PFSK-1 (cell line): ENCODE data around the gene PITRM1.

Experiments
- REST ChIP-seq, 2 experiments: IDR thresholded peaks; 2 replicates each; pipeline versions ENCODE4 v1.6.1 to v1.8.0; 2011 to 2012; ENCODE audit warnings: low read depth in 2 of 2, low read length in 2 of 2, control low read depth in 1 of 2, inconsistent platforms in 1 of 2, mild to moderate bottlenecking in 1 of 2, moderate library complexity in 1 of 2; ENCODE audit not compliant: insufficient read depth in 1 of 2
- SIN3A ChIP-seq: IDR thresholded peaks from 2 replicates; pipeline ENCODE4 v1.6.1; 2012; ENCODE audit warnings: mild to moderate bottlenecking, low read length, moderate library complexity, borderline replicate concordance; ENCODE audit not compliant: insufficient read depth
- TAF1 ChIP-seq: IDR thresholded peaks from 2 replicates; pipeline ENCODE4 v1.6.1; 2012; ENCODE audit warnings: low read length, control low read depth, borderline replicate concordance; ENCODE audit not compliant: insufficient read depth

- TF ChIP-seq SIN3A: no peak
- no peak for TF ChIP-seq REST (IDR thresholded peaks at IDR 0.05; ENCODE audit: insufficient read depth in 1 of 2, low read depth in 2 of 2, low read length in 2 of 2)
- no peak for TF ChIP-seq TAF1
Observed at GRCh38 chr10:3210251-3210877, 37.8 kb upstream of the PITRM1 start.
